ENCODE measurements around the gene BMS1.

DNA sequence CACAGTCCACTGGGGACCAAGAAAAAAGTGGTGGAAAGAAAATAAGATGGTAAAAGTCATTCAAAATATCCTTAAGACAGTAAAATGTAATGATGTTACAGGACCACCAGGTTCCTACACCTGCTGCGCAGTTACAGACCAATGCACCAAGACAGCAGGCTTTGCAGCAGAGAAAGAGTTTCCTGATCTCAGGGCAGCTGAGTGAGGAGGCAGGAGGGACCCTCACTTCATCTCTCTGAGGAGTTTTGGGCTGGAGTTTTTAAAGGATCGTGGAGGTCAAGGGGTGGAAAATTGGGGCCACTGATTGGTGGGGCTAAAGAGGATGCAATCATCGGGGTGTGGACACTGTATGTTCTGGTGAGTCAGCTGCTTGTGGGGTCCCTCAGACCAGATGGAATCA is 100.0 kb downstream of the BMS1 start:
- TF ChIP-seq, protein P1, sequence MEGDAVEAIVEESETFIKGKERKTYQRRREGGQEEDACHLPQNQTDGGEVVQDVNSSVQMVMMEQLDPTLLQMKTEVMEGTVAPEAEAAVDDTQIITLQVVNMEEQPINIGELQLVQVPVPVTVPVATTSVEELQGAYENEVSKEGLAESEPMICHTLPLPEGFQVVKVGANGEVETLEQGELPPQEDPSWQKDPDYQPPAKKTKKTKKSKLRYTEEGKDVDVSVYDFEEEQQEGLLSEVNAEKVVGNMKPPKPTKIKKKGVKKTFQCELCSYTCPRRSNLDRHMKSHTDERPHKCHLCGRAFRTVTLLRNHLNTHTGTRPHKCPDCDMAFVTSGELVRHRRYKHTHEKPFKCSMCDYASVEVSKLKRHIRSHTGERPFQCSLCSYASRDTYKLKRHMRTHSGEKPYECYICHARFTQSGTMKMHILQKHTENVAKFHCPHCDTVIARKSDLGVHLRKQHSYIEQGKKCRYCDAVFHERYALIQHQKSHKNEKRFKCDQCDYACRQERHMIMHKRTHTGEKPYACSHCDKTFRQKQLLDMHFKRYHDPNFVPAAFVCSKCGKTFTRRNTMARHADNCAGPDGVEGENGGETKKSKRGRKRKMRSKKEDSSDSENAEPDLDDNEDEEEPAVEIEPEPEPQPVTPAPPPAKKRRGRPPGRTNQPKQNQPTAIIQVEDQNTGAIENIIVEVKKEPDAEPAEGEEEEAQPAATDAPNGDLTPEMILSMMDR (IDR thresholded peaks at IDR 0.05): no peak
- no peak for TF ChIP-seq POLR2A (IDR thresholded peaks at IDR 0.05)

Measured in body of pancreas (tissue), 4 donors.